Head of caudate nucleus (tissue), 42 donors: ENCODE results near the gene TYW1B.
"Not testable (repeated sequence)": the region's sequence is repeated elsewhere in the genome, so short reads cannot be mapped to it uniquely, and the experiment has no call there.

Experiments used
- DNase-seq, 42 donors: peaks; one replicate each; pipeline versions ENCODE4 v3.0.0 to v3.0.0-alpha.2; 2020 to 2021; ENCODE audit warnings: mixed read lengths in 7 of 42
- intact Hi-C: fragments of 100-400 bp; cut with DNase I; formaldehyde crosslinking; loops from one replicate; pipeline ENCODE4 v1.15.0; 2022

The TYW1B gene

GRCh38 chr7:72827839-72828591 lies at the start of gene TYW1B:
TSS of gene TYW1B (minus strand) at chr7:72828200. CDS start at chr7:72828075, 125 bp downstream.
- intact Hi-C loops: loop anchor here (10.0 kb wide), 1 partner anchor 97 kb away; the partner anchor contains the start of gene POM121

GRCh38 chr7:72867591-72867990 lies 39.6 kb upstream of the TYW1B start:
- intact Hi-C loops, DNase-seq: not testable (repeated sequence)

More at GRCh38 chr7:72827839-72828591, at the start of gene TYW1B:
- DNase-seq: peak; percentile 94 to 99 (median 98)

- intact Hi-C loops, DNase-seq: not testable (repeated sequence)
Measured at GRCh38 chr7:72858846-72859400, 30.9 kb upstream of the TYW1B start.

- intact Hi-C loops, DNase-seq: not testable (repeated sequence)
Measured at GRCh38 chr7:72857925-72858324, 29.9 kb upstream of the TYW1B start.

- intact Hi-C loops, DNase-seq: not testable (repeated sequence)
Measured at GRCh38 chr7:72855261-72855660, 27.3 kb upstream of the TYW1B start.

- intact Hi-C loops, DNase-seq: not testable (repeated sequence)
Measured at GRCh38 chr7:72852937-72853336, 24.9 kb upstream of the TYW1B start.

GRCh38 chr7:72850746-72851145 lies 22.7 kb upstream of the TYW1B start:
- intact Hi-C loops, DNase-seq: not testable (repeated sequence)

- intact Hi-C loops, DNase-seq: not testable (repeated sequence)
Measured at GRCh38 chr7:72844146-72844545, 16.1 kb upstream of the TYW1B start.

- intact Hi-C loops, DNase-seq: not testable (repeated sequence)
Measured at GRCh38 chr7:72843166-72843565, 15.2 kb upstream of the TYW1B start.

- DNase-seq, intact Hi-C loops: not testable (repeated sequence)
Measured at GRCh38 chr7:72840966-72841511, 13.0 kb upstream of the TYW1B start.

- DNase-seq, intact Hi-C loops: not testable (repeated sequence)
Measured at GRCh38 chr7:72838315-72838714, 10.3 kb upstream of the TYW1B start.

GRCh38 chr7:72837291-72837690 lies 9.3 kb upstream of the TYW1B start:
- intact Hi-C loops: not testable (repeated sequence)

GRCh38 chr7:72830567-72830966 lies 2.6 kb upstream of the TYW1B start:
- intact Hi-C loops, DNase-seq: not testable (repeated sequence)

More at GRCh38 chr7:72837291-72837690, 9.3 kb upstream of the TYW1B start:
- DNase-seq: not testable (repeated sequence)

- intact Hi-C loops: loop anchor here (10.0 kb wide), 1 partner anchor 95 kb away; the partner anchor contains the start of gene POM121
- DNase-seq: peak in 39 of 42 donors; percentile 16 to 82 (median 48)
Measured at GRCh38 chr7:72829687-72830354, 1.8 kb upstream of the TYW1B start.

- intact Hi-C loops: loop anchor here (10.0 kb wide), 1 partner anchor 96 kb away; the partner anchor contains the start of gene POM121
- peak; percentile 88 to 99 (median 96) for DNase-seq
Measured at GRCh38 chr7:72829291-72829686, 1.3 kb upstream of the TYW1B start.

GRCh38 chr7:72823765-72824732 lies 4.0 kb downstream of the TYW1B start:
- peak in 1 of 42 donors; percentile 18 for DNase-seq
- intact Hi-C loops: loop anchor here (10.0 kb wide), 1 partner anchor 101 kb away; the partner anchor contains the start of gene POM121

- not testable (repeated sequence) for DNase-seq
- intact Hi-C loops: loop anchor here (10.0 kb wide), 1 partner anchor 102 kb away; the partner anchor contains the start of gene POM121
Measured at GRCh38 chr7:72822497-72822896, 5.5 kb downstream of the TYW1B start.
